Thoracic aorta (tissue), 2 donors: ENCODE data around the gene RNPEPL1. TPM values are rescaled to one million over a fixed set of nuclear protein-coding genes. Genes with fewer than 3 reads are reported as not detected.

Experiments used
- ATAC-seq: fragments of 150-250 bp; one replicate; pipeline ENCODE4 v1.8.0; 2017; ENCODE audit warnings: low read depth; ENCODE audit not compliant: insufficient number of reproducible peaks, low FRiP score
- DNase-seq: peaks from one replicate; pipeline ENCODE4 v3.0.0-alpha.2; 2020; ENCODE audit warnings: low spot score
- H3K27ac ChIP-seq, 2 donors: fragments of 200-600 bp; sonication (generic); 1 replicate in 1 of 2; 2 replicates in 1 of 2; pipeline ENCODE4 v1.5.1; 2016; ENCODE audit warnings: mild to moderate bottlenecking in 2 of 2, moderate library complexity in 2 of 2
- H3K27me3 ChIP-seq: fragments of 200-600 bp; sonication (generic); replicated peaks from 2 replicates; pipeline ENCODE4 v1.6.0; 2016; ENCODE audit warnings: mild to moderate bottlenecking; ENCODE audit not compliant: insufficient read depth
- H3K36me3 ChIP-seq: fragments of 200-600 bp; sonication (generic); one replicate; pipeline ENCODE4 v1.5.1; 2016
- H3K4me1 ChIP-seq, 2 donors: fragments of 200-600 bp; sonication (generic); 1 replicate in 1 of 2; 2 replicates in 1 of 2; pipeline versions ENCODE4 v1.5.1 to v1.6.0; 2016; ENCODE audit warnings: low read depth in 2 of 2, mild to moderate bottlenecking in 1 of 2; ENCODE audit not compliant: control insufficient read depth in 1 of 2
- H3K4me3 ChIP-seq: fragments of 200-600 bp; sonication (generic); 2 replicates; pipeline ENCODE4 v1.5.1; 2016; ENCODE audit warnings: mild to moderate bottlenecking
- H3K9me3 ChIP-seq: fragments of 200-600 bp; sonication (generic); 2 replicates; pipeline ENCODE4 v1.5.1; 2016
- CTCF ChIP-seq: fragments of 200-600 bp; sonication (generic); IDR thresholded peaks from one replicate; pipeline ENCODE4 v1.5.1; 2019; ENCODE audit warnings: antibody characterized with exemption
- total RNA-seq, 2 donors: library from RNA; depleted of rRNA; stranded (reverse); fragments of >200 nt; gene quantifications; one replicate each; pipeline versions ENCODE4 v1.1.0 to v1.2.3, GENCODE V29; 2016

RNPEPL1 gene
- total RNA-seq, 2 donors from 2014 or later, result 71.1 to 101 TPM

- no peak for ATAC-seq
- DNase-seq, result no peak
- no peak for TF ChIP-seq CTCF
- peaks cover 12% of the 10 kb centered on the region for H3K36me3 ChIP-seq
- no peak overlapping the region for H3K27ac ChIP-seq
- H3K4me3 ChIP-seq, result no peak overlapping the region
- no peaks in the 10 kb centered on the region for H3K4me1 ChIP-seq
- H3K27me3 ChIP-seq, result no peaks in the 10 kb centered on the region
- H3K9me3 ChIP-seq, result no peaks in the 10 kb centered on the region
Measured at GRCh38 chr2:240525802-240526201, 42.5 kb upstream of the RNPEPL1 start.

DNA sequence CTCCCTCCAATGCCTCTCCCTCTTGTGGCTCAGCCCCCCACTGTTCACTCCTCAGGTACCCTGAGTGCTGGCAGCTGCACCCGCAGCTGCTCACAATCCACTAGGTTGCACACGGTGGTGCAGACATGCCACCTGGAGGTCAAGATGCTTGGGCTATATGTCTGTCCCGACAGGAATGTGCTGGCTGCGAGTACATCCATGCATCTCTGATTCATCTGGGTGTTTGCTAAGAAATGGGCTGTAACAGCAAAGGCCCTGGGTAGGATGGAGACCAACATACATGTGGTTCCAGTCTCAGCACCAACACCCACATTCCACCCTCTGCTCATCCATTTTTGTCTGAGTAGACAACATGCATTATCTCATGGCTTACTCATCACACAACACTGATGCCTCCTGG, 41.8 kb upstream of the RNPEPL1 start:
- Histone ChIP-seq H3K4me3 (no peak overlapping the region), H3K4me1 (no peaks in the 10 kb centered on the region), H3K36me3 (peaks cover 12% of the 10 kb centered on the region), H3K9me3 (no peaks in the 10 kb centered on the region), H3K27me3 (no peaks in the 10 kb centered on the region), H3K27ac (no peak overlapping the region)
- DNase-seq (no peak), ATAC-seq (no peak)
- no peak for TF ChIP-seq CTCF

DNA sequence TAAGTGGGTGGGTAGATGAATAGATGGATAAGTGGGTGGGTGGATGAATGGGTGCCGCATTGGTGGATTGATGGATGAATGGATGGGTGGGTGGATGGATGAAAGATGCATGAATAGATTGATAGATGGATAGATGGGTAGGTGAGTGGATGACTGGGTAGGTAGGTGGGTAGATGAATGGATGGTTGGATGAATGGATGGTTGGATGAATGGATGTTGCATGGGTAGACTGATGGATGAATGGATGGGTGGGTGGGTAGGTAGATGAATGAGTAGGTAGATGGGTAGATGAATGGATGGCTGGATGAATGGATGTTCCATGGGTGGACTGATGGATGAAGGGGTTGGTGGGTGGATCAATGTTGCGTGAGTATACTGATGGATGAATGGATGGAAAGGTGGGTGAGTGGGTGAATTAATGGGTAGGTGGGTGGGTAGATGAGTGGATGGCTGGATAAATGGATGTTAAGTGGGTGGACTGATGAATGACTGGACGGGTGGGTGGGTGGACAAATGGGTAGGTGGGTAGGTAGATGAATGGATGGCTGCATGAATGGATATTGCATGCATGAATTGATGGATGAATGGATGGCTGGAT, 41.0 kb upstream of the RNPEPL1 start:
- Histone ChIP-seq H3K4me3 (no peak overlapping the region), H3K27ac (no peak overlapping the region), H3K9me3 (peaks cover 3% of the 10 kb centered on the region), H3K36me3 (peaks cover 12% of the 10 kb centered on the region), H3K4me1 (no peaks in the 10 kb centered on the region), H3K27me3 (no peaks in the 10 kb centered on the region)
- TF ChIP-seq CTCF, result no peak
- DNase-seq (no peak), ATAC-seq (no peak)

DNA sequence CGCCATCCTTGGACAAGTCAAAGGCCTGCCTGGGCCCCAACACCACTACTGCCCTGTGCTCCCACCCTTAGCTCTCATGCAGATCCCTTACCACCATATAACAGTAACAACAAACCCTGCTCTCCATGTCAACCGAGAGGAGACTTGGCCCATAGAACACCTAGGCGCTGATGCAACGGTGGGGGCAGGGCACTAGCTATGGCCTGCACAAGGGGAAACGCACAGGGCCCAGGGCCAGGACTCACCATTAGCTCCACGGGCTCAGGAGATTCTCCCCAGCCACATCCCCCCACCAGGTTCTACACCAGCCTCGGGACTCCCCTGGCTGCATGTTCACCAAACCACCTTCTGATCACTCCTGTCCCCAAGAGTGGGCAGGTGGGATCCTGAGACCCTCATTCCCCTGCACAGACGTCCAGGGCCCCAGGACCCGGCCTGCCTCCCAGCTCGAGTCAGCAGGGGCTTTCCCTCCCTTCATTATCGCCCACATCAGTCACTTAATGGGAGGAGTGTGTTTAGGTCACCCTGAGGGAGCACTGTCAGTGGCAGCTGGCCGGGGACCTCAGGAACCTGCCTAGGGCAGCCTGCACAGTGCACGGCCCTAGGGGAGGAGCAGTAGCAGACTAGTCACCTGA, 39.8 kb upstream of the RNPEPL1 start:
- Histone ChIP-seq H3K4me3 (no peak overlapping the region), H3K27me3 (no peaks in the 10 kb centered on the region), H3K9me3 (peaks cover 9% of the 10 kb centered on the region), H3K27ac (no peak overlapping the region), H3K36me3 (peaks cover 12% of the 10 kb centered on the region), H3K4me1 (no peaks in the 10 kb centered on the region)
- ATAC-seq (no peak), DNase-seq (no peak)
- no peak for TF ChIP-seq CTCF

- H3K4me3 ChIP-seq, result no peak overlapping the region
- ATAC-seq (no peak), DNase-seq (no peak)
- H3K4me1 ChIP-seq, result no peaks in the 10 kb centered on the region
- peaks cover 9% of the 10 kb centered on the region for H3K9me3 ChIP-seq
- H3K27ac ChIP-seq, result no peak overlapping the region
- H3K27me3 ChIP-seq, result no peaks in the 10 kb centered on the region
- H3K36me3 ChIP-seq, result peaks cover 10% of the 10 kb centered on the region
- TF ChIP-seq CTCF, result no peak
Measured at GRCh38 chr2:240529344-240529999, 38.8 kb upstream of the RNPEPL1 start.
